NCI-H82 treated with DMSO at 0.1 percent for 48 hours (cell line): ENCODE results near the gene ADGRE2.
"Not testable (repeated sequence)": the region's sequence is repeated elsewhere in the genome, so short reads cannot be mapped to it uniquely, and the experiment has no call there.

Source experiments
- DNase-seq: peaks from one replicate; lab custom pipeline; 2025; ENCODE audit not compliant: unreplicated experiment; lab: John Stamatoyannopoulos, UW

Gene ADGRE2

GRCh38 chr19:14780622-14781225, 2.4 kb upstream of the ADGRE2 start:
- not testable (repeated sequence) for DNase-seq

- no peak for DNase-seq
These were observed 791 bp upstream of the ADGRE2 start for GRCh38 chr19:14779151-14779550.

DNA sequence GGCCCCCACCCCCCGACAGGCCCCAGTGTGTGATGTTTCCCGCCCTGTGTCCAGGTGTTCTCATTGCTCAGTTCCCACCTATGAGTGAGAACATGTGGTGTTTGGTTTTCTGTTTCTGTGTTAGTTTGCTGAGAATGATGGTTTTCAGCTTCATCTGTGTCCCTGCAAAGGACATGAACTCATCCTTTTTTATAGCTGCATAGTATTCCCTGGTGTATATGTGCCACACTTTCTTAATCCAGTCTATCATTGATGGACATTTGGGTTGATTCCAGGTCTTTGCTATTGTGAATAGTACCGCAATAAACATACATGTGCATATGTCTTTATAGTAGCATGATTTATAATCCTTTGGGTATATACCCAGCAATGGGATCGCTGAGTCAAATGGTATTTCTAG, 715 bp downstream of the ADGRE2 start:
- not testable (repeated sequence) for DNase-seq

GRCh38 chr19:14775869-14776586, 2.3 kb downstream of the ADGRE2 start:
- no peak for DNase-seq

- not testable (repeated sequence) for DNase-seq
These were observed 3.0 kb downstream of the ADGRE2 start for GRCh38 chr19:14775326-14775725.

DNA sequence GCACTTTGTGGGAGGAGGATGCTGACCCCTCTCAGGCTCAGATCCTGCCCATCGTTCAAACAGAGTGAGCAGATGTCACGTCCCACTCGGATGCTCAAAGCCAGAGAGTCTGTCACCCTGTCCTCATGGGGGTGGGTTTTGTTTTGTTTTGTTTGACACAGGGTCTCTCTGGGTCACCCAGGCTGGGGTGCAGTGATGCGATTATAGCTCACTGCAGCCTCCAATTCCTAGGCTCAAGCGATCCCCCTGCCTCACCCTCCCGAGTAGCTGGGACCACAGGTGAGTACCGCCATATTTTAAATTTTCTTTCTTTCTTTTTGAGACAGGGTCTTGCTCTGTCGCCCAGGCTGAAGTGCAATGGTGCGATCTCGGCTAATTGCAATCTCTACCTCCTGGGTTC, 4.0 kb downstream of the ADGRE2 start:
- no peak for DNase-seq

- not testable (repeated sequence) for DNase-seq
These were observed 4.6 kb downstream of the ADGRE2 start for GRCh38 chr19:14773722-14774121.

- DNase-seq, result no peak
These were observed 5.4 kb downstream of the ADGRE2 start for GRCh38 chr19:14772995-14773394.

- DNase-seq, result no peak
These were observed 5.9 kb downstream of the ADGRE2 start for GRCh38 chr19:14772467-14772866.

- DNase-seq, result no peak
These were observed 7.2 kb downstream of the ADGRE2 start for GRCh38 chr19:14770944-14771839.

DNA sequence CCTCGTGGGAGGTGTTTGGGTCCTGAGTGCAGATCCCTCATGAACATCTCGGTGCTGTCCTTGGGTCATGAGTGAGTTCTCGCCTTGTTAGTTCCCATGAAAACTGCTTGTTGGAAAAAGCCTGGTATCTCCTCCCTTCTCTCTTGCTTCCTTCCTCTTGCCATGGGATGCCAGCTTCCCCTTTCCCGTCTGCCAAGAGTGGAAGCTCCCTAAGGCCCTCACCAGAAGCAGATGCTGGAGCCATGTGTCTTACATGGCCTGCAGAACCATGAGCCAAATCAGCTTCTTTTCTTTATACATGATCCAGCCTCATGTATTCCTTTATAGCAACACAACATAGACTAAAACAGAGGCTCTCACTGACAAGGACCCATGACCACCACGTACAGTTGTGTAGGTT, 8.2 kb downstream of the ADGRE2 start:
- DNase-seq, result no peak

DNA sequence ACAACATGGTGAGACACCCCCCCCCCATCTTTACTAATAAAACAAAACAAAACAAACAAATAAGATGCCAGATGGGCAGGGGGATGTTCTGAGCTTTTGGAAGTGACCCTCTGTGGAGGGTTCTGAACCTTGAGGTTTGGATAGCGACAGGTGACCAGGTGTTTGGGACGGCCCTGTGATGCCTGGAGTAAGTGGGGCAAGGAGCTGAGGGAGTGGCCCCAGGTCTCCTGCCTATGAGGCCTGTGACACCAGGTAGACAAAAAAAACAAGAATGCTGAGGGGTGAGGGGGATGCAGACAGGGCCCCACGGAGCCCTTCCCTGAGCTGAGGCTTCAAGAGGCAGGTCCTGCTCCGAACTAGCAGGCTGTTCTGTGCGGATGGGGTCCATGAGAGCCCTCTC, 9.2 kb downstream of the ADGRE2 start:
- no peak for DNase-seq

GRCh38 chr19:14768001-14768400, 10.4 kb downstream of the ADGRE2 start:
- no peak for DNase-seq

DNA sequence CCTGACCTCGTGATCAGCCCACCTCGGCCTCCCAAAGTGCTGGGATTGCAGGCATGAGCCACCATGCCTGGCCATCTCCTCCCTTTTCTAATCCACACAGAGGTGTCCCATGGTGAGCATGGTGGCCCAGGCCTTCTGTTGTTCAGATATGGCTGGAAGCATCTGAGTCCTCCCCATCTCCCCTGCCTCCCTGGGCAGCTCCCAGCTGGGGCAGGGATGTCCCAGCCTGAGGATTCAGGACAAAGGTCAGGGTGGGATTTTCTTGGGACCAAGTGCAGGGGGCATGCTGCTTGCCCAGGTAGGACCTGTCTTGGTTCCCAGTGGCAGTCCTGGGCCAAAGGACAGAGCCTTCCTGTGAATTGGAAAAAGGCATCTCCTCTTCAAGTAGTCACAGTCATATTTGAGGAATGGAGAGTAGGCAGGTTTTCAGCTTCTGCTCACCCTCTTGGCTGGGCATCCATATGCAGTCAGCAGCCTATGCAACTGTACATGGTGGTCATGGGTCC, 10.8 kb downstream of the ADGRE2 start:
- no peak for DNase-seq

DNA sequence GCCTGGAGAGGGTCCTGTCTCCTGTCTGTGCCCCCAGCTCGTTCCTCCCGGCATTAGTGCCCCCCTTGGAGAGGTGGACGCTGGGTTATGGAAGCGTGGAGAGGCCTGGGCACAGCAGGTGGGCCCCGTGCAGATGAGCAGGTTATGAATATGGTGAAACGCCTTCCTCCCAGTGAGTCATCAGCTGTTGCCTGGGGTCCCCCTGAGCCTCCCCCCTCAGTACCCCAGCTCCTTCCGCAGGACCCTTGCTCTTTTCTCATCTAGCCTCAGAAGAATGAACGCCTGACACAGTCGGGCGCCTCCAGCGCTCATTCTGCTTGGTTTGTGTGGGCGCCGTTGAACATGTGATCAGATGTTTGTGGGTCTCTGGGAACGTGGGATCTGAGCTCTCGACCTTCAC, 12.5 kb downstream of the ADGRE2 start:
- not testable (repeated sequence) for DNase-seq

DNA sequence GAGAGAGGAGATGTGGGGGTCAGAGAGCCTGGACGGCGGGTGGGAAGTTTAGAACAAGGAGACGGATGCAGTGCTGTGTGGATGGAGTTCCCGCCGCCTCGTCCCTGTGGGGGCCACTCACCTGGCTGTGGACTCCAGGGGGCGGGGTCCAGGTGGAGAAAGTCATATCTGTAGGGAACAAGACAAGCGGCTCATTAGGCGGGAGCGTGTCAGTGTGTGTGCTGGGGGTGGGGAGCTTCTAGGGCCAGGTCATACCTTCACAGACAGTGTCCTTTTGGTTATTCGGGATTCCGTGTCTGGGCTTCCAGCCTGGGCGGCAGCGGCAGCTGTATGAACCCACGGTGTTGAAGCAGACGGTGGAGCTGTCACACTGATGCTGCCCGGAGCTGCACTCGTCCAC, 13.0 kb downstream of the ADGRE2 start:
- DNase-seq, result not testable (repeated sequence)

GRCh38 chr19:14764401-14764800, 14.0 kb downstream of the ADGRE2 start:
- no peak for DNase-seq

- DNase-seq, result no peak
These were observed 14.7 kb downstream of the ADGRE2 start for GRCh38 chr19:14763497-14764145.

- DNase-seq, result no peak
These were observed 16.2 kb downstream of the ADGRE2 start for GRCh38 chr19:14762111-14762510.

DNA sequence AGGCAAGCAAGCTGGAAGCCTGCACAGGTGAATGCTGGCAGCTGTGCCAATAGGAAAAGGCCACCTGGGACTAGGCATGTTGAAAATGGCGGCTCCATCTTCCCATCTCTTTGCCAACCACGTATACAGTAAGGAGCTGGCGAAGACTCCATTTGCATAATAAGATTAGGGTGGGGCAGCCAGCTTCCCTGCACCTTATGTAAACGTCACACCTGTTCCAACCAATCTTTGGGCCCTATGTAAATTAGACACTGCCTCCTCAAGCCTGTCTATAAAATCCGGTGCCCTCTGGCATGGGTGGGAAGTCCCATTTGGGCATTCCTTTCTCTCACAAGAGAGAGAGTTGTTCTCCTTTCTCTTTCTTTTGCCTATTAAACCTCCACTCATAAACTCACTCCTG, 16.8 kb downstream of the ADGRE2 start:
- peak; percentile 8 for DNase-seq

- no peak for DNase-seq
These were observed 19.5 kb downstream of the ADGRE2 start for GRCh38 chr19:14758816-14759215.
